ENCODE measurements around the gene RPS3. TPM values are rescaled to one million over a fixed set of nuclear protein-coding genes. Genes with fewer than 3 reads are reported as not detected.
A peak's percentile ranks its signal among the peaks of the same experiment; 100 is the strongest.

Gene RPS3
- total RNA-seq, 1 donor from 2014 or later = 1,761 TPM

DNA sequence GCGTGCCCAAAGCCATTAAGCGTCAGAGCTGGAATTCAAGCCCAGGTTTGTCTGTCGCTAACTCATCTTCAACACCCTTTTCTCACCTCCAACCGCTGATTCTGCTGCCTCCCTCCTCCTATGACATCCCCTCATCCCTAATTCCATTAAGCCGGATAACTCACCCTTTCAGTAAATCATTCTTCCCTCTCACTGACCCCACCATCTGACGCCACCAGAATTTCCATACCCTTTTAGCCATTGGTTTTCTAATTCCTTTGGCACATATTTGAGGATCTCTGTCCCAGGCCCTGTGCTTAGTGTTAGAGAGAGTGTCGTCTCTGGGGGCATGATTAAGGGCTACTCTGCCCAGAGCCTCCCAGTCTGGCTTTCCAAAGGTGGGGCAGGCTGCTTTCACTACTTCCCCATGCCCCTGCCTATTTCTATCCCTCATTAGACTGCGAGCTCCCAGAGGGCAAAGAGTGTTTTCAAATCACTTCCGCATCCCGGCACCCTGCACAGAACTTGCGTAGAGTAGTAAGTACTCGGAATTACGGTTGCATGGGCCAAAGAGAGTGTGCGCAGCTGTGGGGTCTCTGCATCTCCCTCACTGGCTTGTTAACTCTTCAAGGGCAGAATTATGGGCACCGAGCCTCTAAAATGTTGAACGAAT is 29.8 kb downstream of the RPS3 start:
- TF ChIP-seq CTCF (IDR thresholded peaks at IDR 0.05) = no peak
- Histone ChIP-seq H3K4me3 (peak overlapping the region; percentile 54), H3K27ac (no peak overlapping the region), H3K4me1 (peaks cover 17% of the 10 kb centered on the region), H3K27me3 (ENCODE audit: low read depth) (peaks cover 24% of the 10 kb centered on the region), H3K36me3 (no peaks in the 10 kb centered on the region), H3K9me3 (no peaks in the 10 kb centered on the region)
- ATAC-seq (no peak), DNase-seq (no peak)
- intact Hi-C loops (cut with DNase I) = no loop called here

DNA sequence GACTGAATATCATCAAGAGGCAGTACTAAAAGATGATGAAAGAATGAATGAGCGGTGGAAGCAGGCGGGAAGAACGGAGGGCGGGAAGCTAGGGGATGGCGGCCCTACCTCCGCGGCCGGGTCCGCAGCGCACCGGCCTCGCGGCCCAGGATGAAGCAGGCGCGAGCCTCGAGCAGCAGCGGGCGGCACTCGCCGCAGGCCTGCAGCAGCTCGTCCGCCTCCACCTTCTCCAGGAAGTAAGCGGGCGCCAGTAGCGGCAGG is 30.3 kb downstream of the RPS3 start:
- intact Hi-C loops (cut with DNase I) = no loop called here
- Histone ChIP-seq H3K4me1 (peaks cover 17% of the 10 kb centered on the region), H3K36me3 (no peaks in the 10 kb centered on the region), H3K4me3 (peak overlapping the region; percentile 29), H3K9me3 (no peaks in the 10 kb centered on the region), H3K27ac (peak overlapping the region; percentile 62), H3K27me3 (ENCODE audit: low read depth) (peaks cover 24% of the 10 kb centered on the region)
- no peak for ATAC-seq
- TF ChIP-seq CTCF (IDR thresholded peaks at IDR 0.05) = no peak
- no peak for DNase-seq

- TF ChIP-seq CTCF (IDR thresholded peaks at IDR 0.05) = no peak
- Histone ChIP-seq H3K36me3 (no peaks in the 10 kb centered on the region), H3K4me1 (peaks cover 17% of the 10 kb centered on the region), H3K9me3 (no peaks in the 10 kb centered on the region), H3K27me3 (ENCODE audit: low read depth) (peaks cover 24% of the 10 kb centered on the region), H3K27ac (peak overlapping the region; percentile 74), H3K4me3 (peak overlapping the region; percentile 50)
- peak; percentile 85 for DNase-seq
- intact Hi-C loops (cut with DNase I) = no loop called here
- peak; percentile 75 to 78 for ATAC-seq
These were observed 30.8 kb downstream of the RPS3 start for GRCh38 chr11:75429902-75430713.

DNA sequence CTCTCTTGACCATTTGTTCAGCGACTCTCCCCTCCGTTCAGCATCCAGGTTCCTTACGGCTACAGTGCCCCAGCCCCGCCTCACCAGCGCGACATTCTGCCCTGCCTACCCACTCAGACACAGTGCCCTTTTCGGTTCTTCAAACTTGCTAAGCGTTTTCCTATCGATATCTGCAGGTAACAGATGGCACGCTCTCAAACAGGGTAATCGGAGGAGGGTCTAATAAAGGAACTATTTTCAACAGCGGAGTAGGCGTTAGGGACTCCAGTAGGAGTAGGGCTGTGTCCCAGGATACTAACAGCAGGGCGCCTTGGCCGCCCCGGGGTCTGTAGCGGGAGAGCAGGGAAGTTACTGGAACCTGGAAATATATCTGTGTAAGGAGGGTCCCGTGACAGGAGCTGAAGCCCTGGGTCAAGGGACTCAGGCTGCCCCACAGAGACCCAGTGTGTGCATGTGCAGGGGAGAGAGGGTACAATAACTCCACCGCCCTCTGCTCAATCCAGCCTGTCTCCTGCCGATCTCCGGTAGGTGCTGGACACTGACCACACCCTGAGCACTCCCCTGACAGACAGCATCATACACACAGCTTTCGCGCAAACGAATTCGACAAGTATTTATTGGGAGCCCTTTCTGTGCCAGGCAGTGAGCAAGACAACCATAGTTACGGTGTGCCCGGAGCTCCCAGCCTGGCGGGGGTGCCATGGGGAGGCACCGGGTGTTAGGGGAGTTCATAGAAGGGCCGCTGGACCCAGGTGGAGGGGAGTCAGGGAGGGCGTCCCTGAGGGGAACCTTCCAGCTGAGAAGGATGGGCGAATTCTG is 31.6 kb downstream of the RPS3 start:
- H3K27me3 ChIP-seq (ENCODE audit: low read depth) = peaks cover 24% of the 10 kb centered on the region
- DNase-seq (no peak), ATAC-seq (peak in 1 of 2 donors; percentile 4)
- intact Hi-C loops (cut with DNase I) = no loop called here
- peaks cover 17% of the 10 kb centered on the region for H3K4me1 ChIP-seq
- peak overlapping the region; percentile 50 for H3K4me3 ChIP-seq
- H3K27ac ChIP-seq = peak overlapping the region; percentile 74
- H3K9me3 ChIP-seq = no peaks in the 10 kb centered on the region
- no peaks in the 10 kb centered on the region for H3K36me3 ChIP-seq
- no peak for TF ChIP-seq CTCF (IDR thresholded peaks at IDR 0.05)

Data from lower lobe of right lung (tissue), 2 donors.